Mesenchymal stem cell (in vitro differentiated cells and primary cell): ENCODE data around the gene KDM8.

Experiments
- DNase-seq: peaks from one replicate; pipeline ENCODE4 v3.0.0-alpha.2; 2013
- H2AFZ ChIP-seq: one replicate; pipeline ENCODE4 v1.6.1; 2013; ENCODE audit warnings: low read depth, mild to moderate bottlenecking, control low read depth, inconsistent platforms, low read length, moderate library complexity
- H2AK5ac ChIP-seq: 2 replicates; pipeline ENCODE4 v1.6.1; 2013; ENCODE audit warnings: low read length, moderate library complexity, mild to moderate bottlenecking, inconsistent platforms; ENCODE audit not compliant: severe bottlenecking
- H2BK120ac ChIP-seq: one replicate; pipeline ENCODE4 v1.6.1; 2013; ENCODE audit warnings: low read depth, mild to moderate bottlenecking, inconsistent platforms, low read length, moderate library complexity
- H2BK12ac ChIP-seq, 2 experiments: one replicate each; pipeline ENCODE4 v1.6.1; 2013; ENCODE audit warnings: inconsistent platforms in 2 of 2, low read length in 2 of 2, mild to moderate bottlenecking in 2 of 2, moderate library complexity in 2 of 2, control low read depth in 1 of 2
- H2BK15ac ChIP-seq: one replicate; pipeline ENCODE4 v1.6.1; 2013; ENCODE audit warnings: mild to moderate bottlenecking, low read depth, inconsistent platforms; ENCODE audit not compliant: poor library complexity, severe bottlenecking
- H2BK5ac ChIP-seq: 2 replicates; pipeline ENCODE4 v1.6.1; 2013; ENCODE audit warnings: low read depth, mild to moderate bottlenecking, low read length, control low read depth, inconsistent platforms; ENCODE audit not compliant: poor library complexity, severe bottlenecking
- H3K14ac ChIP-seq, 2 experiments: one replicate each; pipeline ENCODE4 v1.6.1; 2013; ENCODE audit warnings: inconsistent platforms in 2 of 2, low read length in 2 of 2, control low read depth in 1 of 2, mild to moderate bottlenecking in 1 of 2, moderate library complexity in 1 of 2
- H3K18ac ChIP-seq, 2 experiments: one replicate each; pipeline ENCODE4 v1.6.1; 2013; ENCODE audit warnings: inconsistent platforms in 2 of 2, low read length in 2 of 2, control low read depth in 1 of 2, low read depth in 1 of 2, mild to moderate bottlenecking in 1 of 2
- H3K23ac ChIP-seq, 2 experiments: one replicate each; pipeline ENCODE4 v1.6.1; 2013; ENCODE audit warnings: inconsistent platforms in 2 of 2, low read length in 2 of 2, mild to moderate bottlenecking in 2 of 2, moderate library complexity in 2 of 2, control low read depth in 1 of 2
- H3K27ac ChIP-seq: 2 replicates; pipeline ENCODE4 v1.5.1; 2013; ENCODE audit warnings: mild to moderate bottlenecking, moderate library complexity, low read length, control low read depth, inconsistent platforms; ENCODE audit not compliant: poor library complexity, severe bottlenecking
- H3K27me3 ChIP-seq, 2 experiments: 2 replicates each; pipeline versions ENCODE4 v1.6.1 to v1.7.0; 2013; ENCODE audit warnings: low read length in 2 of 2, mild to moderate bottlenecking in 2 of 2, moderate library complexity in 2 of 2, control low read depth in 1 of 2, inconsistent platforms in 1 of 2; ENCODE audit not compliant: control insufficient read depth in 1 of 2, insufficient read depth in 1 of 2
- H3K36me3 ChIP-seq, 2 experiments: 2 replicates each; pipeline versions ENCODE4 v1.6.1 to v1.7.0; 2013; ENCODE audit warnings: low read length in 2 of 2, control low read depth in 1 of 2, inconsistent platforms in 1 of 2, low read depth in 1 of 2, mild to moderate bottlenecking in 1 of 2; ENCODE audit not compliant: insufficient read depth in 2 of 2, control insufficient read depth in 1 of 2
- H3K4ac ChIP-seq, 2 experiments: one replicate each; pipeline ENCODE4 v1.6.1; 2013; ENCODE audit warnings: inconsistent platforms in 2 of 2, low read length in 2 of 2, mild to moderate bottlenecking in 2 of 2, moderate library complexity in 2 of 2, control low read depth in 1 of 2, low read depth in 1 of 2
- H3K4me1 ChIP-seq: 2 replicates; pipeline ENCODE4 v1.6.1; 2013; ENCODE audit warnings: low read depth, low read length, control low read depth; ENCODE audit not compliant: control insufficient read depth, insufficient read depth
- H3K4me2 ChIP-seq: 2 replicates; pipeline ENCODE4 v1.6.1; 2013; ENCODE audit warnings: low read length, mild to moderate bottlenecking, inconsistent platforms; ENCODE audit not compliant: poor library complexity, severe bottlenecking
- H3K4me3 ChIP-seq, 2 experiments: 2 replicates each; pipeline versions ENCODE4 v1.5.1 to v1.7.0; 2013; ENCODE audit warnings: low read length in 2 of 2, mild to moderate bottlenecking in 2 of 2, control low read depth in 1 of 2, low read depth in 1 of 2; ENCODE audit not compliant: insufficient read depth in 1 of 2
- H3K79me1 ChIP-seq: replicated peaks from 2 replicates; pipeline ENCODE4 v1.6.1; 2013; ENCODE audit warnings: mild to moderate bottlenecking, control low read depth, low read length, inconsistent platforms; ENCODE audit not compliant: poor library complexity, severe bottlenecking
- H3K9ac ChIP-seq: 2 replicates; pipeline ENCODE4 v1.7.0; 2013; ENCODE audit warnings: mild to moderate bottlenecking, low read length, moderate library complexity
- H3K9me3 ChIP-seq: 2 replicates; pipeline ENCODE4 v1.7.0; 2013; ENCODE audit warnings: mild to moderate bottlenecking, low read length; ENCODE audit not compliant: control insufficient read depth
- H4K8ac ChIP-seq: one replicate; pipeline ENCODE4 v1.6.1; 2013; ENCODE audit warnings: inconsistent platforms, mild to moderate bottlenecking, low read length, moderate library complexity
- H4K91ac ChIP-seq: one replicate; pipeline ENCODE4 v1.6.1; 2013; ENCODE audit warnings: mild to moderate bottlenecking, low read length, inconsistent platforms
- WGBS: methylation state at CpG from one replicate; pipeline ENCODE4 v1.1.7; 2013; ENCODE audit warnings: mixed read lengths; 5-methylcytosine and 5-hydroxymethylcytosine counted together

Gene KDM8

GRCh38 chr16:27216297-27216885 is 13.1 kb downstream of the KDM8 start:
- H3K9me3 ChIP-seq: no peaks in the 10 kb centered on the region
- H2AFZ ChIP-seq: no peak overlapping the region
- no peak overlapping the region for H2BK12ac ChIP-seq
- H3K4ac ChIP-seq: no peak overlapping the region
- 96% methylated on average over 16 of the region's 16 CpGs for WGBS
- H3K4me3 ChIP-seq: no peak overlapping the region
- H3K4me1 ChIP-seq: no peaks in the 10 kb centered on the region
- no peak overlapping the region for H3K27ac ChIP-seq
- peaks cover 2 to 60% of the 10 kb centered on the region in 2 experiments for H3K36me3 ChIP-seq
- H4K8ac ChIP-seq: no peak overlapping the region
- no peaks in the 10 kb centered on the region for H3K27me3 ChIP-seq
- H2BK15ac ChIP-seq: no peak overlapping the region
- H2BK120ac ChIP-seq: no peak overlapping the region
- H4K91ac ChIP-seq: no peak overlapping the region
- no peak for DNase-seq
- H3K14ac ChIP-seq: no peak overlapping the region
- H3K23ac ChIP-seq: no peak overlapping the region
- no peak overlapping the region for H3K9ac ChIP-seq
- no peak overlapping the region for H3K18ac ChIP-seq
- H3K4me2 ChIP-seq: no peak overlapping the region
- no peak overlapping the region for H2BK5ac ChIP-seq
- H2AK5ac ChIP-seq: no peak overlapping the region
- H3K79me1 ChIP-seq: peaks cover 1% of the 10 kb centered on the region

GRCh38 chr16:27217256-27217655 is 13.9 kb downstream of the KDM8 start:
- no peak overlapping the region for H2BK5ac ChIP-seq
- 88% methylated on average over 10 of the region's 10 CpGs for WGBS
- H2AK5ac ChIP-seq: no peak overlapping the region
- no peak overlapping the region for H2AFZ ChIP-seq
- no peak overlapping the region for H2BK120ac ChIP-seq
- no peak overlapping the region for H4K8ac ChIP-seq
- H4K91ac ChIP-seq: no peak overlapping the region
- H3K79me1 ChIP-seq: no peaks in the 10 kb centered on the region
- no peaks in the 10 kb centered on the region for H3K9me3 ChIP-seq
- peak overlapping the region; percentile 69 for H3K9ac ChIP-seq
- H3K36me3 ChIP-seq: peaks cover 2 to 60% of the 10 kb centered on the region in 2 experiments
- H3K23ac ChIP-seq: no peak overlapping the region
- no peak overlapping the region for H3K14ac ChIP-seq
- peaks cover 3% of the 10 kb centered on the region for H3K4me1 ChIP-seq
- H3K4me2 ChIP-seq: no peak overlapping the region
- no peaks in the 10 kb centered on the region for H3K27me3 ChIP-seq
- H2BK15ac ChIP-seq: no peak overlapping the region
- no peak overlapping the region for H3K18ac ChIP-seq
- DNase-seq: peak; percentile 20
- H3K27ac ChIP-seq: no peak overlapping the region
- no peak overlapping the region for H3K4ac ChIP-seq
- H2BK12ac ChIP-seq: no peak overlapping the region
- H3K4me3 ChIP-seq: peak overlapping the region in 1 of 2 experiments; percentile 36

- Histone ChIP-seq H2BK12ac (no peak overlapping the region), H2AK5ac (no peak overlapping the region), H2BK15ac (no peak overlapping the region), H3K79me1 (peaks cover 1% of the 10 kb centered on the region), H3K23ac (no peak overlapping the region), H2BK5ac (no peak overlapping the region), H3K27ac (no peak overlapping the region), H3K4ac (no peak overlapping the region), H3K4me3 (no peak overlapping the region), H3K14ac (no peak overlapping the region), H4K91ac (no peak overlapping the region), H4K8ac (no peak overlapping the region), H3K4me1 (peaks cover 10% of the 10 kb centered on the region), H3K27me3 (no peaks in the 10 kb centered on the region), H2AFZ (no peak overlapping the region), H2BK120ac (no peak overlapping the region), H3K9me3 (no peaks in the 10 kb centered on the region), H3K9ac (no peak overlapping the region), H3K36me3 (peaks cover 4 to 63% of the 10 kb centered on the region in 2 experiments), H3K4me2 (no peak overlapping the region), H3K18ac (no peak overlapping the region)
- no peak for DNase-seq
- 98% methylated on average over 9 of the region's 9 CpGs for WGBS
These were observed 15.4 kb downstream of the KDM8 start for GRCh38 chr16:27218756-27219155.

- H3K4ac ChIP-seq: peak overlapping the region in 1 of 2 experiments; percentile 59
- H2BK15ac ChIP-seq: no peak overlapping the region
- H3K14ac ChIP-seq: no peak overlapping the region
- H3K79me1 ChIP-seq: peaks cover 1% of the 10 kb centered on the region
- H2BK120ac ChIP-seq: no peak overlapping the region
- H2AK5ac ChIP-seq: no peak overlapping the region
- H3K4me3 ChIP-seq: no peak overlapping the region
- DNase-seq: no peak
- H2BK12ac ChIP-seq: no peak overlapping the region
- no peaks in the 10 kb centered on the region for H3K9me3 ChIP-seq
- H3K9ac ChIP-seq: no peak overlapping the region
- H3K23ac ChIP-seq: no peak overlapping the region
- H2BK5ac ChIP-seq: no peak overlapping the region
- no peak overlapping the region for H3K27ac ChIP-seq
- H3K36me3 ChIP-seq: peaks cover 7 to 65% of the 10 kb centered on the region in 2 experiments
- no peak overlapping the region for H3K4me2 ChIP-seq
- 90% methylated on average over 10 of the region's 10 CpGs for WGBS
- no peaks in the 10 kb centered on the region for H3K27me3 ChIP-seq
- H4K8ac ChIP-seq: no peak overlapping the region
- H4K91ac ChIP-seq: no peak overlapping the region
- H3K4me1 ChIP-seq: peaks cover 10% of the 10 kb centered on the region
- H2AFZ ChIP-seq: no peak overlapping the region
- no peak overlapping the region for H3K18ac ChIP-seq
These were observed 15.8 kb downstream of the KDM8 start for GRCh38 chr16:27219161-27219560.
